LNCaP clone FGC (cell line): ENCODE data around the gene HCRTR1.
A peak's percentile ranks its signal among the peaks of the same experiment; 100 is the strongest.

Experiments
- DNase-seq: peaks from one replicate; pipeline ENCODE4 v3.0.0-alpha.2; 2011; ENCODE audit warnings: low read depth
- H3K4me3 ChIP-seq: 2 replicates; pipeline ENCODE4 v1.5.1; 2011; ENCODE audit warnings: mild to moderate bottlenecking, low read depth, low read length, control low read depth
- CTCF ChIP-seq: IDR thresholded peaks from 2 replicates; pipeline ENCODE4 v1.5.1; 2012; ENCODE audit warnings: mild to moderate bottlenecking; ENCODE audit not compliant: control insufficient read depth, insufficient read depth; ENCODE audit errors: extremely low read depth

The HCRTR1 gene

GRCh38 chr1:31668303-31668883, 50.9 kb downstream of the HCRTR1 start:
- no peak overlapping the region for H3K4me3 ChIP-seq
- no peak for DNase-seq
- TF ChIP-seq CTCF: no peak

GRCh38 chr1:31669433-31669785, 51.9 kb downstream of the HCRTR1 start:
- no peak for DNase-seq
- TF ChIP-seq CTCF: no peak
- peak overlapping the region; percentile 47; the same call in 1 of the 2 replicates for H3K4me3 ChIP-seq

GRCh38 chr1:31669786-31670592, 52.5 kb downstream of the HCRTR1 start:
- peak overlapping the region; percentile 47 for H3K4me3 ChIP-seq
- peak; percentile 32 for TF ChIP-seq CTCF
- peak; percentile 75 for DNase-seq

- peak overlapping the region; percentile 47 for H3K4me3 ChIP-seq
- no peak for TF ChIP-seq CTCF
- DNase-seq: no peak
Measured at GRCh38 chr1:31670593-31670964, 53.1 kb downstream of the HCRTR1 start.

GRCh38 chr1:31671147-31671546, 53.7 kb downstream of the HCRTR1 start:
- TF ChIP-seq CTCF: no peak
- no peak for DNase-seq
- H3K4me3 ChIP-seq: no peak overlapping the region

- no peak overlapping the region for H3K4me3 ChIP-seq
- no peak for TF ChIP-seq CTCF
- no peak for DNase-seq
Measured at GRCh38 chr1:31671561-31672201, 54.2 kb downstream of the HCRTR1 start.
